GM18520 (cell line): ENCODE data around the gene SLC6A9.

ENCODE experiments used
- ATAC-seq: cut with Tn5 transposase; IDR thresholded peaks from one replicate; pipeline ENCODE4 v1.9.1; 2021; ENCODE audit not compliant: unreplicated experiment

SLC6A9 gene

GRCh38 chr1:44029911-44030604, 1.2 kb downstream of the SLC6A9 start:
- ATAC-seq, result peak; percentile 70

- no peak for ATAC-seq
These were observed 1.9 kb downstream of the SLC6A9 start for GRCh38 chr1:44029260-44029910.

- no peak for ATAC-seq
These were observed 3.9 kb downstream of the SLC6A9 start for GRCh38 chr1:44027320-44027719.

- no peak for ATAC-seq
These were observed 5.4 kb downstream of the SLC6A9 start for GRCh38 chr1:44025816-44026215.

DNA sequence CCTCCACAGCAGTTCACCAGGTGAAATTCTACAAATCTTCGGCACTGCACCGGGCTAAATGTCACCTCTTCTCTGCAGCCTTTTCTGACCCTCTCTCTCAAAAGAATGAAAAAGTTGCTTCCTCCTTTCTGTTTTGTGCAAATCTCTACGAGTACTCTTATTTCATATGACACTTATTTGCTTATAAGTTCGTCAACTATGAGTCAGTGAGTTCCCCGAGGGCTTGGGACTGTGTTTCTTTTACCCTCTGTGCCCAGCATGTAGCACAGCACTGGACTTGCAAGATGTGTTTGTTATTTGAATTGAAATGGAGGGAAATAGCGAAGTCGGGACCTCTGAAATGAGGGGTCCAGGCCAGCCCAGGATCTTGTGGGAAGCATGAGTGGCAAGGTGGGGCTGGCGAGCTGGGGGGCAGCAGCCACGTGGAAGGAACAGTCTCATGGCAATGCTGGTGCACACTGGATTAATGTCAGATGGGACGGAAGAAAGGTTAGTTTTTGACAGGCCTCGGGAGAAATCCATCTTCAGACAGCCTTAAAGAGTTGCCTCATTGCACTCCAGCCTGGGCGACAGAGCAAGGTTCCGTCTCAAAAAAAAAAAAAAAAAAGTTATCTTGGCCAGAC, 6.2 kb downstream of the SLC6A9 start:
- ATAC-seq, result no peak

- no peak for ATAC-seq
These were observed 7.0 kb downstream of the SLC6A9 start for GRCh38 chr1:44024031-44024902.

GRCh38 chr1:44021581-44022321, 9.5 kb downstream of the SLC6A9 start:
- ATAC-seq, result no peak

DNA sequence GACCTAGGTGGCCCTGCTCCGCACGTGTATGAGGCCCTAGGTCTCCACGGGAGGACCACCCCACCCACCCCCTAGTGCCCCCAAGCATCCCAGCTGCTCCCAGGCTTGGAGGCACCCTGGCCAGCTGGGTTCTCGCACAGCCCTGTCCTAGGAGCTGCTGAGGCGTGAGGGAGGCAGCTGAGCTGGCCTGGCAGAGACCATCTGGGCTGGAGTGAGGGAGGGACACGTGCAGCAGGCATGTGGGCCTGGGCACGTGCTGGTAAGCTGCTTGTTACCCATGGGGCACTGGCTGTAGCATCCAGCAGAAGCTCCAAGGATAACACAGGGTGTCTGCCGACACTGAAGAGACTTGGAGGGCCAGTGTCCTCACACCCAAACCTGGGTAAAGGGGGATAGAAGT, 10.1 kb downstream of the SLC6A9 start:
- no peak for ATAC-seq

DNA sequence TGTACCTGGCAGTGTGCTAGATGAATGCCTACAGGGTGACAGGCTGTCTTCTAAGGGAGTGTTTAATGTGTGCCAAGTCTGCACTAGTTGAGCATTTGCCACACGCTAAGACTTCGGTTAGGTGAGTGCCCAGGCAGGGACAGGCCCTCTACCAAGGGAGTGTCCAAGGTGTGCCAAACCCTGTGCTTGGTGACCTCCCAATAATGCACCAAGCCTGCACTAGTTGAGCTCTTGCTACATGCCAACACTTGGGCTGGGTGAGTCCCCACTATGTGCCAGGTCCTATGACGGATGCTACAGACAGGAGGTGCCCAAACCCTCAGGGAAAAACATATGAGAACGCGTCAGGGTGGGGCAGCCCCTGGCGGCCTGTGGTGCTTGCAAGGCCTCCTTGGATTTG, 10.8 kb downstream of the SLC6A9 start:
- no peak for ATAC-seq

GRCh38 chr1:44019466-44019948, 11.8 kb downstream of the SLC6A9 start:
- ATAC-seq, result no peak

- ATAC-seq, result no peak
These were observed 14.3 kb downstream of the SLC6A9 start for GRCh38 chr1:44016890-44017400.

GRCh38 chr1:44016041-44016889, 15.0 kb downstream of the SLC6A9 start:
- ATAC-seq, result no peak

- ATAC-seq, result no peak
These were observed 16.1 kb downstream of the SLC6A9 start for GRCh38 chr1:44015206-44015605.

DNA sequence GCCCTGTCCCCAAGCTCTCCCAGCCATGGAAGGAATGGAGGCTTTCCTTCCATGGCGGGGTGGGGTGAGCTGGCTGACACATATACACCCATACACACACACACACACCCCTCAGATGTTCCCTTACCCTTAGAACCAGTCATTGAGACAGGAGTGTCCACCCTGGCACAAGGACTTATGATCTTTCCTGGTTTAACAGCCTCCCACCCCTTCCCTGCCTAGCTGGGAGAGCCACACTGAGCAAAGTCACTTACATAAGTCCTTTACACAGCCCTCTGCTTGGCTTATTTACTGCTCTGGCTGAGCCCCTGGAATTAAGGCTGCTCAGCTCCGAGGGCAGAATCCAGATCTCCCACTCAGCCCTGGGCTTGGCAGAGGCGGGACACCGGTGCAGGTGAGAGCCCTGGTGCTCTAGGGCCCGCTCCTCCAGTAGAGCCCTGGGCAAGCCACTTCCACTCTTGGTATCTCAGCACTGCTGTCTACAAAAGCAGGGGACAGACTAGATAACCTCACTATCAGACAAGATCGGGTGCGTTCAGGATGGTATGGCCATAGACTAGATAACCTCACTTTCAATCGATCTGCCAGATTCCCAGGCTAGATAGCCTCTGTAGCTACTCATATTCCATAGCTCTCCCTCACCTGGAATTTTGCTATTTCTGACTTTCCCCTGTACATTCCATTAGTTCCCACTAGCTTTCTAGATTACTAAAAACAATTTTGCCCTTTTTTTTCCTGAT, 16.7 kb downstream of the SLC6A9 start:
- no peak for ATAC-seq

DNA sequence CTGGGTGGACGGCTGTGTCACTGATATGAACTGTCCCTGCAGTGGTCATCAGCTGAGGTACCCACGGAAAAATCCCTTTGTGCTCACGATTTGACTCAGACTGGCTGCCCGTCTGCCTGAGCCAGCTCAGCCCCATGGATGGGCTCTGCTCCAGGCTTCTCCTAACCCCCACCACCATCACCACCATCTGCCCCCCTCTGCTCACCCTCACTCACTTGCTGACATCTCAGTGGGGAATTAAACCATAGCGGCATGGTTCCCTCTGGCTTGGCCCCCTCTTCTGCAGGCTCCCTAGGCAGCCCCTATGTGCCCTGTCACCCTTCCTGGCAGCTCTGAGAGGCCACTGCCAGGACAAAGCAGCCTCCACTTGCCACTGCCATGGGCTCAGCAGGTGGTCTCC, 17.3 kb downstream of the SLC6A9 start:
- ATAC-seq, result no peak

DNA sequence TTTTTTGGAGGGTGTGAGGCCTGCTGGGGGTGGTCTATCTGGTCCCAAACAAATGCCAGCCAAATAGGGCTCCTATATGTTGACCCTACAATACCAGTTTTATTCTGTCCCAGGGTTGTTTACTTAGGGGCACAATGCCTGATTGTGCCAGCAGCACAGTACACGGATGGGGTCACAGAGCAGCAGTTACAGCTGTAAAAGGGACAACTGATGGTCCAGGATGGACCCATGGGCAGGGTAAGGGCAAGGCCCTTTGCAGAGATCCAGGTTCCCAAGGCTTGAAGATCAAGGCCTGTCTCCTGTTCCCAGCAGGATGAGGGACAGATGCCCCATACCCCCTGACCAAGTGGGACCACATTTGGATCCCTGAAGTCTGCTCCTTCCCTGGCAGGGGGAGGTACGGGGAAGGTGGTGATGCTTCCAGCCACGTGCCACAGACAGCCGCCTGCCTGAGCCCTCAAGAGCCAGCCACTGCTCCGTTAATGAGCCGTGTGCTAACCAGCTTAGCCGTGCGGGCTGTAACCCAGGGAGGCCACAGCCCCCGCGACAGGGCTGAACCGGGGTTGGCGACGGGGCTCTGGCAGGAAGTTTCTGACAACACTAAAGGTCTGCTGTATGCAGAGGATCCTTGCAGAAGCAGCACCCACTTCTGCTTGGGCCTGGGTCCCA, 18.2 kb downstream of the SLC6A9 start:
- ATAC-seq, result no peak

DNA sequence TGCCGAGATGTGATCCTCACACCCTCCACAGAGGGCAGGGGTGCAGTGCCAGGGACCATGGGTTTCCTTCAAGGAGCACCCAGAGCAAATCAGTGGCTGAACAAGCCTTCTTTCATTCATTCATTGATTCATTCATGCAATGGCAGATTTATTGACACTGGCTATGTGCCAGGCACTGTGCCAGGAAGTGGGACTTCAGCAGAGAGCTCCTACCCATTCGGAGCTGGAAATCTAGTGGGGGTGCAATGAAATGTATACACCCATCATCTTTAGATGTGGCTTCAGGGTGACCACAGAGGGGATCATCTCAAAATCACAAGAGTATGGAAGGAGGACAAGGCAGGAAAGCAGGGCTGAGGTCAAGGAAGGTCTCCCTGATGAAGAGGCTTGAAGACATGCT, 18.9 kb downstream of the SLC6A9 start:
- ATAC-seq, result no peak

- ATAC-seq, result no peak
These were observed 20.3 kb downstream of the SLC6A9 start for GRCh38 chr1:44010935-44011471.
